SJSA1 (cell line): ENCODE measurements around the gene IFNA7. TPM values are rescaled to one million over a fixed set of nuclear protein-coding genes. Genes with fewer than 3 reads are reported as not detected.

ENCODE experiments used
- DNase-seq, 2 experiments: peaks; one replicate each; pipeline ENCODE4 v3.0.0-alpha.2; 2015 to 2020; ENCODE audit warnings: low spot score in 2 of 2, low read depth in 1 of 2
- H3K27ac ChIP-seq: fragments of 250-450 bp; sonication (Bioruptor Pico); 2 replicates; pipeline ENCODE4 v1.5.1; 2020; ENCODE audit warnings: mild to moderate bottlenecking, moderate library complexity
- H3K27me3 ChIP-seq: fragments of 250-450 bp; sonication (Bioruptor Pico); replicated peaks from 2 replicates; pipeline ENCODE4 v1.5.1; 2020; ENCODE audit warnings: mild to moderate bottlenecking, moderate library complexity
- H3K36me3 ChIP-seq: fragments of 250-450 bp; sonication (Bioruptor Pico); 2 replicates; pipeline ENCODE4 v1.5.1; 2020; ENCODE audit warnings: mild to moderate bottlenecking
- H3K4me1 ChIP-seq: fragments of 250-450 bp; sonication (Bioruptor Pico); replicated peaks from 2 replicates; pipeline ENCODE4 v1.6.1; 2021; ENCODE audit warnings: mild to moderate bottlenecking
- H3K4me3 ChIP-seq: fragments of 250-450 bp; sonication (Bioruptor Pico); 2 replicates; pipeline ENCODE4 v1.5.1; 2020; ENCODE audit warnings: mild to moderate bottlenecking
- H3K9me3 ChIP-seq: fragments of 250-450 bp; sonication (Bioruptor Pico); replicated peaks from 2 replicates; pipeline ENCODE4 v1.5.1; 2020; ENCODE audit warnings: mild to moderate bottlenecking
- total RNA-seq: library from RNA; depleted of rRNA; stranded (reverse); fragments of >200 nt; shearing (Covaris generic); gene quantifications from 2 replicates; pipeline ENCODE4 v1.2.3, GENCODE V29; 2014; rRNA removed

Gene IFNA7
- total RNA-seq, 1 experiment from 2014 or later, result not detected

DNA sequence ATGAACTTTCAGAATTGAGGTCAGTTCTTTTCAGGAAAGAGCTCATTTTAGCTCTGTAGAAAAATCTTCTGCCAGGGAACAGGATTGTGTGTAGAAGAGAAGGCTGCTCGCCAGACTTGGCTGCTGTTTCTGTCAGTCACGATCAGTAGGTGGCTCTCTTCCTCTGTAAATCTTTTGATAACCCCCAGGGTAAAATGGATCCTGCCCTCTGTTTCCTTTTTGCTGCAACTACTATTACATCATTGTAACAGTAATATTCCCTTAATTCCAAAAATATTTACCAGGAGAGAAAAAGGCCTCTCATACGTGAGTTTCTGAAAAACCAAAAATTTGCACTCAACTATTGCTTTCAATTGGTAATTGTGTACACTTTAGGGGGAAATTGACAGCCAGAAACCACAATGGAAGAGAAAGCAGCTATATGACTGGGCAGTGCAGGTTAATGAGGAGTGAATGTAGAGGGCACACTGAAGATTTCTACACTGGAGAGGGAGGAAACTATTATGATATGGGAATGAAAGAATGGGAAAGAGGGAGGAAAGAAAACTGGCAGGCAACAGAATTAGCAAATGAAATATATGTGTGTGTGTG, 47.9 kb downstream of the IFNA7 start:
- Histone ChIP-seq H3K9me3 (no peaks in the 10 kb centered on the region), H3K27ac (no peak overlapping the region), H3K4me3 (no peak overlapping the region), H3K27me3 (no peaks in the 10 kb centered on the region), H3K36me3 (no peaks in the 10 kb centered on the region), H3K4me1 (no peaks in the 10 kb centered on the region)
- no peak for DNase-seq

- Histone ChIP-seq H3K4me1 (no peaks in the 10 kb centered on the region), H3K27ac (no peak overlapping the region), H3K36me3 (no peaks in the 10 kb centered on the region), H3K9me3 (no peaks in the 10 kb centered on the region), H3K4me3 (no peak overlapping the region), H3K27me3 (no peaks in the 10 kb centered on the region)
- no peak for DNase-seq
These were observed 48.5 kb downstream of the IFNA7 start for GRCh38 chr9:21153336-21154017.

Other genes starting within 250 kb of the IFNA7 start
- 2.6 and 5.2 TPM in 2 replicates for gene HACD4, start 170.6 kb downstream of the IFNA7 start, total RNA-seq
- gene IFNB1, start 124.3 kb downstream of the IFNA7 start, total RNA-seq, result not detected in 2 replicates
- gene IFNW1, start 60.4 kb downstream of the IFNA7 start, total RNA-seq, result not detected in 2 replicates
- not detected in 2 replicates for gene IFNA21, start 35.5 kb downstream of the IFNA7 start, total RNA-seq
- gene IFNA4, start 14.6 kb downstream of the IFNA7 start, total RNA-seq, result not detected in 2 replicates
- not detected in 2 replicates for gene IFNA10, start 4.9 kb upstream of the IFNA7 start, total RNA-seq
- gene IFNA16, start 15.1 kb upstream of the IFNA7 start, total RNA-seq, result not detected in 2 replicates
- not detected in 2 replicates for gene IFNA17, start 26.0 kb upstream of the IFNA7 start, total RNA-seq
- gene IFNA14, start 37.8 kb upstream of the IFNA7 start, total RNA-seq, result not detected in 2 replicates
- gene IFNA5, start 103.1 kb upstream of the IFNA7 start, total RNA-seq, result not detected in 2 replicates
- 14.2 and 16.5 TPM in 2 replicates for gene KLHL9, start 133.2 kb upstream of the IFNA7 start, total RNA-seq
- gene IFNA6, start 148.7 kb upstream of the IFNA7 start, total RNA-seq, result not detected in 2 replicates
- not detected in 2 replicates for gene IFNA13, start 165.9 kb upstream of the IFNA7 start, total RNA-seq
- gene IFNA2, start 183.2 kb upstream of the IFNA7 start, total RNA-seq, result not detected in 2 replicates
- gene IFNA8, start 206.9 kb upstream of the IFNA7 start, total RNA-seq, result not detected in 2 replicates
- gene IFNA1, start 238.2 kb upstream of the IFNA7 start, total RNA-seq, result not detected in 2 replicates